WTC11 (cell line): ENCODE data around the gene MADD. TPM values are rescaled to one million over a fixed set of nuclear protein-coding genes. Genes with fewer than 3 reads are reported as not detected.

Source experiments
- ATAC-seq: fragments of 200-7000 bp; cut with Tn5 transposase; 2 replicates; pipeline ENCODE4 v1.10.0; 2021; ENCODE audit warnings: mild to moderate bottlenecking, moderate library complexity
- CTCF ChIA-PET: fragments of 300-600 bp; sonication (Branson Sonifier 250); formaldehyde crosslinking; loops from one replicate; lab custom pipeline; 2021; ENCODE audit warnings: antibody characterized with exemption; lab: Charles Lee
- POLR2A ChIA-PET: fragments of 350-600 bp; sonication (Branson Sonifier 250); formaldehyde crosslinking; loops from one replicate; lab custom pipeline; 2021; ENCODE audit warnings: antibody characterized with exemption; lab: Charles Lee
- DNase-seq: peaks from one replicate; pipeline ENCODE4 v3.0.0; 2021; ENCODE audit warnings: low spot score
- H3K27ac Mint-ChIP-seq: 2 replicates; pipeline ENCODE4 v1.8.0; 2021; ENCODE audit warnings: mixed read lengths
- H3K27me3 Mint-ChIP-seq: 2 replicates; pipeline ENCODE4 v1.8.0; 2021; ENCODE audit warnings: low read depth, mild to moderate bottlenecking, moderate library complexity, mixed read lengths
- H3K36me3 Mint-ChIP-seq: 2 replicates; pipeline ENCODE4 v1.8.0; 2021; ENCODE audit warnings: mixed read lengths
- H3K4me1 Mint-ChIP-seq: 2 replicates; pipeline ENCODE4 v1.8.0; 2022; ENCODE audit warnings: mixed read lengths
- H3K4me3 Mint-ChIP-seq: 2 replicates; pipeline ENCODE4 v1.8.0; 2021; ENCODE audit warnings: mild to moderate bottlenecking, moderate library complexity, mixed read lengths
- H3K9me3 Mint-ChIP-seq: 2 replicates; pipeline ENCODE4 v1.8.0; 2021; ENCODE audit warnings: mixed read lengths
- ARID4B ChIP-seq: sonication (generic); formaldehyde crosslinking; IDR thresholded peaks from 2 replicates; pipeline ENCODE4 v1.8.0; 2023; ENCODE audit warnings: missing genetic modification reagents, mild to moderate bottlenecking, borderline replicate concordance
- ATF2 ChIP-seq: sonication (generic); formaldehyde crosslinking; IDR thresholded peaks from 2 replicates; pipeline ENCODE4 v1.8.1; 2022; ENCODE audit warnings: low read depth, missing genetic modification reagents, borderline replicate concordance
- ATF3 ChIP-seq: sonication (generic); formaldehyde crosslinking; conservative IDR thresholded peaks from 2 replicates; pipeline ENCODE4 v1.8.1; 2022; ENCODE audit warnings: mild to moderate bottlenecking, missing genetic modification reagents
- IRF2 ChIP-seq: sonication (generic); formaldehyde crosslinking; IDR thresholded peaks from 2 replicates; pipeline ENCODE4 v1.8.0; 2022; ENCODE audit warnings: low read depth, missing genetic modification reagents, borderline replicate concordance
- JAZF1 ChIP-seq: fragments of 250-450 bp; sonication (Bioruptor Pico); IDR thresholded peaks from 2 replicates; pipeline ENCODE4 v1.9.0; 2021; ENCODE audit warnings: moderate library complexity, mild to moderate bottlenecking, inconsistent platforms
- MLX ChIP-seq: sonication (generic); formaldehyde crosslinking; IDR thresholded peaks from 2 replicates; pipeline ENCODE4 v1.8.1; 2023; ENCODE audit warnings: mild to moderate bottlenecking, missing genetic modification reagents, moderate library complexity
- OVOL2 ChIP-seq: fragments of 250-450 bp; sonication (Bioruptor Pico); IDR thresholded peaks from 2 replicates; pipeline ENCODE4 v1.9.0; 2021; ENCODE audit warnings: mild to moderate bottlenecking, borderline replicate concordance
- PREB ChIP-seq: sonication (generic); formaldehyde crosslinking; IDR thresholded peaks from 2 replicates; pipeline ENCODE4 v1.8.1; 2022; ENCODE audit warnings: mild to moderate bottlenecking, missing genetic modification reagents, moderate library complexity, borderline replicate concordance
- ZNF416 ChIP-seq: fragments of 250-450 bp; sonication (Bioruptor Pico); IDR thresholded peaks from 2 replicates; pipeline ENCODE4 v1.9.0; 2021; ENCODE audit warnings: mild to moderate bottlenecking, inconsistent platforms
- ZNF425 ChIP-seq: fragments of 250-450 bp; sonication (Bioruptor Pico); conservative IDR thresholded peaks from 2 replicates; pipeline ENCODE4 v1.9.0; 2021; ENCODE audit warnings: mild to moderate bottlenecking
- ZNF532 ChIP-seq: fragments of 250-450 bp; sonication (Bioruptor Pico); IDR thresholded peaks from 2 replicates; pipeline ENCODE4 v1.9.0; 2021; ENCODE audit warnings: mild to moderate bottlenecking, borderline replicate concordance
- total RNA-seq: library from RNA; stranded (reverse); gene quantifications from 3 replicates; pipeline ENCODE4 v1.2.3, GENCODE V29; 2021

Gene MADD
- total RNA-seq, 1 experiment from 2014 or later, result 47.5 TPM

GRCh38 chr11:47327949-47328348, 58.0 kb downstream of the MADD start (continued):
- no peak for TF ChIP-seq ZNF532
- TF ChIP-seq ZNF425 (CRISPR knock-in tag), result no peak
- no peak for TF ChIP-seq ZNF416

- ATAC-seq (no peak), DNase-seq (no peak)
- no peak overlapping the region for H3K4me3 Mint-ChIP-seq
- no peaks in the 10 kb centered on the region for H3K27me3 Mint-ChIP-seq
- ChIA-PET POLR2A (no interaction called here), CTCF (interaction anchor here (1.2 kb wide), 1 partner anchor 26 kb away, joined by 3 read pairs; no protein-coding TSS in a partner anchor)
- no peak for TF ChIP-seq OVOL2 (CRISPR knock-in tag)
- H3K27ac Mint-ChIP-seq, result 0 out of 2 replicates have a peak overlapping the region, but pooled peaks have one; percentile 3
- H3K36me3 Mint-ChIP-seq, result peaks cover 13% of the 10 kb centered on the region
- H3K9me3 Mint-ChIP-seq, result no peaks in the 10 kb centered on the region
- no peaks in the 10 kb centered on the region for H3K4me1 Mint-ChIP-seq
Measured at GRCh38 chr11:47328449-47329390, 58.8 kb downstream of the MADD start.

GRCh38 chr11:47329431-47329986, 59.6 kb downstream of the MADD start:
- Mint-ChIP-seq H3K4me1 (no peaks in the 10 kb centered on the region), H3K27ac (no peak overlapping the region), H3K4me3 (no peak overlapping the region), H3K9me3 (no peaks in the 10 kb centered on the region), H3K36me3 (peaks cover 13% of the 10 kb centered on the region), H3K27me3 (no peaks in the 10 kb centered on the region)
- DNase-seq (no peak), ATAC-seq (no peak)
- CTCF ChIA-PET, result interaction anchor here (0.5 to 1.7 kb wide), 5 partner anchors 15 to 302 kb away, joined by 3 to 7 read pairs (median 4); no protein-coding TSS in a partner anchor
- POLR2A ChIA-PET, result no interaction called here
- TF ChIP-seq ARID4B (no peak), ATF2 (CRISPR knock-in tag) (no peak), MLX (no peak), IRF2 (CRISPR knock-in tag) (no peak), ATF3 (CRISPR knock-in tag) (no peak), ZNF425 (CRISPR knock-in tag) (no peak), JAZF1 (CRISPR knock-in tag) (no peak), PREB (CRISPR knock-in tag) (no peak)
